Activated CD4-positive, alpha-beta T cell treated with anti-CD3 and anti-CD28 coated beads, Interleukin-2, Interleukin-6, amounts not matched to agents 100 ng/mL and 50 ng/mL, durations not matched to agents 16 hours and 8 hours (primary cell): ENCODE data around the gene SPAG9.

Experiments
- DNase-seq: peaks from one replicate; pipeline ENCODE4 v3.0.0-alpha.2; 2020

The SPAG9 gene, protein sequence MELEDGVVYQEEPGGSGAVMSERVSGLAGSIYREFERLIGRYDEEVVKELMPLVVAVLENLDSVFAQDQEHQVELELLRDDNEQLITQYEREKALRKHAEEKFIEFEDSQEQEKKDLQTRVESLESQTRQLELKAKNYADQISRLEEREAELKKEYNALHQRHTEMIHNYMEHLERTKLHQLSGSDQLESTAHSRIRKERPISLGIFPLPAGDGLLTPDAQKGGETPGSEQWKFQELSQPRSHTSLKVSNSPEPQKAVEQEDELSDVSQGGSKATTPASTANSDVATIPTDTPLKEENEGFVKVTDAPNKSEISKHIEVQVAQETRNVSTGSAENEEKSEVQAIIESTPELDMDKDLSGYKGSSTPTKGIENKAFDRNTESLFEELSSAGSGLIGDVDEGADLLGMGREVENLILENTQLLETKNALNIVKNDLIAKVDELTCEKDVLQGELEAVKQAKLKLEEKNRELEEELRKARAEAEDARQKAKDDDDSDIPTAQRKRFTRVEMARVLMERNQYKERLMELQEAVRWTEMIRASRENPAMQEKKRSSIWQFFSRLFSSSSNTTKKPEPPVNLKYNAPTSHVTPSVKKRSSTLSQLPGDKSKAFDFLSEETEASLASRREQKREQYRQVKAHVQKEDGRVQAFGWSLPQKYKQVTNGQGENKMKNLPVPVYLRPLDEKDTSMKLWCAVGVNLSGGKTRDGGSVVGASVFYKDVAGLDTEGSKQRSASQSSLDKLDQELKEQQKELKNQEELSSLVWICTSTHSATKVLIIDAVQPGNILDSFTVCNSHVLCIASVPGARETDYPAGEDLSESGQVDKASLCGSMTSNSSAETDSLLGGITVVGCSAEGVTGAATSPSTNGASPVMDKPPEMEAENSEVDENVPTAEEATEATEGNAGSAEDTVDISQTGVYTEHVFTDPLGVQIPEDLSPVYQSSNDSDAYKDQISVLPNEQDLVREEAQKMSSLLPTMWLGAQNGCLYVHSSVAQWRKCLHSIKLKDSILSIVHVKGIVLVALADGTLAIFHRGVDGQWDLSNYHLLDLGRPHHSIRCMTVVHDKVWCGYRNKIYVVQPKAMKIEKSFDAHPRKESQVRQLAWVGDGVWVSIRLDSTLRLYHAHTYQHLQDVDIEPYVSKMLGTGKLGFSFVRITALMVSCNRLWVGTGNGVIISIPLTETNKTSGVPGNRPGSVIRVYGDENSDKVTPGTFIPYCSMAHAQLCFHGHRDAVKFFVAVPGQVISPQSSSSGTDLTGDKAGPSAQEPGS (N-terminal part only)

GRCh38 chr17:51120739-51121619 lies at the start of gene SPAG9:
TSS of gene SPAG9 (minus strand) at chr17:51120868. CDS start at chr17:51120656, 212 bp downstream.
- peak; percentile 94 for DNase-seq

GRCh38 chr17:51169340-51169739 lies 48.7 kb upstream of the SPAG9 start:
- DNase-seq: no peak

DNA sequence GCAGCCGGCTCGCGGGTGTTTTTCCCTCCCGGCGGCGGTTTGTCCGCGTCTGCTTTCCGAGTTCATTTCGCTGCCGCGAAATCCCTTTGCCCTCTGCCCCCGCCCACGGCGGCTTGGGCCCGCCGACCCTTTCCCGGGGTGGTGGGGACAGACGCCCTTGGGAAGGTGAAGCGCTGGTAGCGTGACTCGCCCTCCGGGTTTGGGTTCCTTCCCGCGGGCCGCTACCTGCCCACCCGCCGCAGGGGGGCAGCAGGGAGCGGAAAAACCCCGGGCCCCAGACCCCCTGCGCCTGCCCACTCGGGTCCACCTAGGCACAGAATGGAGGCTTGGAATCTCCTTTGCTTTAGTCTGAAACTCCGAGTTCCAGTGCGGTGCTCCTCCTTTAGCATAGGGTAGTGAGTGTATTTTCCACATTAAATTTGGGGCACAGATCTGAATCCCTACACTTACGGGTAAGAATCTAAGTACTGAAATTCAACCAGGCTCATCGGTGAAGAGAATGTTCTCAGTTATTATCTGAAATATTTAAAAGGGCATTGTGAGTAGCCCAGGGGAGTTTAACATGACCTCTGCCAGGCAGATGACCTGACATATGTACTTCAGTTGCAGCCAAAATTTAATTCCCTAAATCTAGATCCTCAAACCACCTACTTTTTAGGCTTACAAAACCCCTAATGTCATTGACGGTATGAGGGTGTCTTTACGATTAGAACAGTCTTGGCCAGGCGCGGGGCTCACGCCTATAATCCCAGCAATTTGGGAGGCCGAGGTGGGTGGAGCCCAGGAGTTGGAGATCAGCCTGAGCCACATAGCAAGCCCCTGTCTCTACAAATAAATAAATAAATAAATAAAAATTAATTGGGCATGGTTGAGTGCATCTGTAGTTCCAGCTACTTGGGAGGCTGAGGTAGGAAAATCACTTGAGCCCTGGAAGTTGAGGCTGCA lies 46.6 kb upstream of the SPAG9 start:
- DNase-seq: peak; percentile 84

DNA sequence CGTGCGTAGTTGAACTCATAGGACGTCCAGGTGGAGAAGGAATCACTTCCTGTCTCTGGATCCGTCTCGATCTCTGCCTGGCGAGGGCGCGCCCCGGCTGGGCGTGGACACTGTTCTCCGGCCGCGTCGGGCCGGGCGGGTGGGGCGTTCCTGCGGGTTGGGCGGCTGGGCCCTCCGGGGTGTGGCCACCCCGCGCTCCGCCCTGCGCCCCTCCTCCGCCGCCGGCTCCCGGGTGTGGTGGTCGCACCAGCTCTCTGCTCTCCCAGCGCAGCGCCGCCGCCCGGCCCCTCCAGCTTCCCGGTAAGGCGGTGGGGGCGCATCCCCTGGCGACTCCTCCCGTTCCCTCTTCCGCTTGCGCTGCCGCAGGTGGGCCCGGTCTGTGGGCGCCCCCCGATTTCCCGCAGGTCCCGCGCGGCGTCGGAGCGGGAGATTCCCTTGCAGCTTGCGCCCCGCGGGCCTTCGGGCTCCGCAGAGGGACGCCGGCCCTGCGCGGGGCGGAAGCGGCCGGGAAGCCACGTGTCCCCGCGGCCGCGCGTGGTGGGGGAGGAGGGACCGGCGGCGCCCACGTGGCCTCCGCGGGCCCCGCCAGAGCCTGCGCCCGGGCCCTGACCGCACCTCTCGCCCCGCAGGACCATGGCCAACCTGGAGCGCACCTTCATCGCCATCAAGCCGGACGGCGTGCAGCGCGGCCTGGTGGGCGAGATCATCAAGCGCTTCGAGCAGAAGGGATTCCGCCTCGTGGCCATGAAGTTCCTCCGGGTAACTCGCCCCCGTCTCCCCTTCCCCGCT lies 45.7 kb upstream of the SPAG9 start, which contains the start of gene NME2:
Gene NME2, plus strand, starts transcription at position 214 of the 789 bp plus-strand sequence. Its CDS starts 420 bp downstream, at position 634.
- DNase-seq: peak; percentile 89

DNA sequence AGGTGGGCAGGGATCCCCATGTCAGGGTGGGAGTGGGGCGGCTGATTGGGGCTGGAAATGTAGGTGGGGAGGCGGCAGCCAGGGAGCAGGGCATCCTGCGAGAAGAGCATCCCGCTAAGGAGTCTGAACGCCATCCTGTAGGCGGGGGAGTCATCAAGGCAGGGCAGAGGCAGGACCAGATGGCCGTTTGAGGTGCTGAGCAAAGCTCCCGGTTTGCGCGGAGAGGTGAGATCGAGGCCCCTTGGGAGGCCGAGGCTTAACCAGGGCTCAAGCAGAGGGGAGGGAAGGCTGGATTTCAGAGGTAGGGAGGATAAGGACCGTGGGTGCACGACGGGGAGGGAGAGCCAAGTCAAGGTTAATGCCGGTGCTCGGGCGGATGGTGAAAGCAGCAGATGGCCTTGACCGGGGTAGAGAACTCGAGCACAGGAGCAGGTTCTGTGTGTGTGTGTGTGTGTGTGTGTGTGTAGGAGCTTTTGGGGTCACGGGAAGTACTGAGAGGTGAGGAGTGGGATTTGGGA lies 45.1 kb upstream of the SPAG9 start:
- no peak for DNase-seq

GRCh38 chr17:51164911-51165679 lies 44.4 kb upstream of the SPAG9 start:
- DNase-seq: no peak

DNA sequence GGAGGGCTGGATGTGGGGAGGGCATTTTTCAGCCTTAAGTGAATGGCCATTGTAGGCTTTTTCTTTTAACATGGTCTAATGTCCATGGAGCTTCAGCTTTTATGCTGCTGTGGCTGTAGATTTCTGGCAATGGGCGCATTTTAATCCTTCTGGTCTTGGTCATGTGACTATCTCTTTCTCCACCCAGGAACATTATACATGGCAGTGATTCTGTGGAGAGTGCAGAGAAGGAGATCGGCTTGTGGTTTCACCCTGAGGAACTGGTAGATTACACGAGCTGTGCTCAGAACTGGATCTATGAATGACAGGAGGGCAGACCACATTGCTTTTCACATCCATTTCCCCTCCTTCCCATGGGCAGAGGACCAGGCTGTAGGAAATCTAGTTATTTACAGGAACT lies 40.9 kb upstream of the SPAG9 start:
- no peak for DNase-seq

- DNase-seq: no peak
These were observed 38.9 kb upstream of the SPAG9 start for GRCh38 chr17:51159604-51160003.

DNA sequence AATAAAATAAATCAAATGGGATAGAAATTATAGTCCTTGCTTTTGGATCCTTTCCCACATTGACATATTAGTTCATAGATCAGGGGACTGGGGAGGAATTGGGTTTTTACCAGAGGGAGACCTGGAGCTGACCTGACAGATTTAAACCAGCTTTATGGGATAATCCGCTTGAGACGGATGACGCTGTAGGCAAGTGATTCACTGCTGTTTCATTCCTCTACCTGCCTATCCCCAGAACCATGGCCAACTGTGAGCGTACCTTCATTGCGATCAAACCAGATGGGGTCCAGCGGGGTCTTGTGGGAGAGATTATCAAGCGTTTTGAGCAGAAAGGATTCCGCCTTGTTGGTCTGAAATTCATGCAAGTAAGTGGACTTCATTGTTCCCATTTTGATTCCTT lies 34.7 kb upstream of the SPAG9 start:
- no peak for DNase-seq

DNA sequence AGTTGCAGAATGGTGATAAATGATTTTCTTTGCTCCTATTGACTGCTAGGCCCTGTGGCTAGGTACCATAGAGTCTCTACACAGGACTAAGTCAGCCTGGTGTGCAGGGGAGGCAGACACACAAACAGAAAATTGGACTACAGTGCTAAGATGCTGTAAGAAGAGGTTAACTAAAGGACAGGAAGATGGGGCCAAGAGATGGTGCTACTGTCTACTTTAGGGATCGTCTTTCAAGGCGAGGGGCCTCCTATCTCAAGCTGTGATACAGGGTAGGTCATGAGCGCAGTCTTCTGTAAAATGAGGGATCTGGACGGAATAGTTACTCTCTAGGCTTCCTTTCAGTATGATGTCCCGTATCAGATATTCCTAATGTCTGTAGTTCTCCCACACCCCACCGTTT lies 33.5 kb upstream of the SPAG9 start:
- no peak for DNase-seq

DNA sequence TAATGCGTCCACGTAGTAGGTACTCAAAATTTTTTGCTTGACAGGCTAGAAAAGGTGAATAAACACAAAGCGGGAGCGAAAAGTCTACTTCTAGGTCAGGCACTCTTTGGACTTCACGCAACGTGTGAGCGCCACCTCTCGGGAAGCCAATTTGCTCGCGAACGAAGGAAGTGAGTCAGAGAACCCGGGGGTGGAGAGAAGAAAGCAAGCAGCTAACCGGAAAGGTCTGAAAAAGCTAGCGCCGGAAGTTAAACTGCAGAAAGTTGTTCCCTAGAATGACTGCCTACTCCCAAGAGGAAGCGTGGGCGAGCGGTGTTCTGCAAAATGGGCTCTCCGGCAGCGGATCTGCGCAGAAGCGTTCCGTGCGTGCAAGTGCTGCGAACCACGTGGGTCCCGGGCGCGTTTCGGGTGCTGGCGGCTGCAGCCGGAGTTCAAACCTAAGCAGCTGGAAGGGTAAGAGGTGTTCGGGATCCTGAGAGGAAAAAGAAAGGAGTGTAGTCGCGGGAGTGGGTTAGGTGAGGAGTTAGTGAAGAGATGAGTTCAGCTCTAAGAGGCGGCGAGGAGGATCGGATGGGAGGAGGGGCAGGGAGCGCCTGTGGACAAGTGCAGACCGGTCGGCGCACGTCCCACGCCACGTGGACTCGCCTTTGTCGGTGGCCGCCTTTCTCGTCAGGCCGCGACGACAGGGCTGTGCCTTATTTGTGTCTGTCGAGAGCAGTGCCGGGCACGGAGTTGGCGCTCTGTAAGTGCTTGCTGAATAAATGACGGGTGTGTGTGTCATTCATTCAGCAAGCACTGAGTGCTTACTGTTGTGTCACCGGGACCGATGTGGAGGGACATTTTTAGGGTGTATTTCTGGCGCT lies 32.8 kb upstream of the SPAG9 start, which contains the start of gene NME1:
Gene NME1, plus strand, starts transcription at position 350 of the 863 bp plus-strand sequence. CDS start 2,096 bp downstream, outside the sequence.
- peak; percentile 99 for DNase-seq

GRCh38 chr17:51152766-51153209 lies 32.1 kb upstream of the SPAG9 start:
- DNase-seq: no peak

GRCh38 chr17:51150932-51151331 lies 30.3 kb upstream of the SPAG9 start:
- no peak for DNase-seq

DNA sequence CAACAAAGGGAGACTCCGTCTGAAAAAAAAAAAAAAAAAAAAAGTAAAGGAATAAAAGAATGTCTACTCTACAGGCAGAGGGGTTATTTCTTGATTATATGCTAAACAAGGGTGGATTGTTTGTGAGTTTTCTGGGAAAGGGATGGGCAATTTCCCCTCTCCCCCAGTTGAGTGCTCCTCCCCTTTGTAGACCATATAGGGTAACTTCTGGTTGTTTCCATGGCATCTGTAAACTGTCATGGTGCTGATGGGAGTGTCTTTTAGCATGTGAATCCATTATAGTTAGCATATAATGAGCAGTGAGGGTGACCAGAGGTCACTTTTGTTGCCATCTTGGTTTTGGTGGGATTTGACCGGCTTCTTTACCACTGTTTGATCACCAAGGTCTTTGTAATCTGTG lies 28.5 kb upstream of the SPAG9 start:
- no peak for DNase-seq

- DNase-seq: no peak
These were observed 27.0 kb upstream of the SPAG9 start for GRCh38 chr17:51147650-51148049.

DNA sequence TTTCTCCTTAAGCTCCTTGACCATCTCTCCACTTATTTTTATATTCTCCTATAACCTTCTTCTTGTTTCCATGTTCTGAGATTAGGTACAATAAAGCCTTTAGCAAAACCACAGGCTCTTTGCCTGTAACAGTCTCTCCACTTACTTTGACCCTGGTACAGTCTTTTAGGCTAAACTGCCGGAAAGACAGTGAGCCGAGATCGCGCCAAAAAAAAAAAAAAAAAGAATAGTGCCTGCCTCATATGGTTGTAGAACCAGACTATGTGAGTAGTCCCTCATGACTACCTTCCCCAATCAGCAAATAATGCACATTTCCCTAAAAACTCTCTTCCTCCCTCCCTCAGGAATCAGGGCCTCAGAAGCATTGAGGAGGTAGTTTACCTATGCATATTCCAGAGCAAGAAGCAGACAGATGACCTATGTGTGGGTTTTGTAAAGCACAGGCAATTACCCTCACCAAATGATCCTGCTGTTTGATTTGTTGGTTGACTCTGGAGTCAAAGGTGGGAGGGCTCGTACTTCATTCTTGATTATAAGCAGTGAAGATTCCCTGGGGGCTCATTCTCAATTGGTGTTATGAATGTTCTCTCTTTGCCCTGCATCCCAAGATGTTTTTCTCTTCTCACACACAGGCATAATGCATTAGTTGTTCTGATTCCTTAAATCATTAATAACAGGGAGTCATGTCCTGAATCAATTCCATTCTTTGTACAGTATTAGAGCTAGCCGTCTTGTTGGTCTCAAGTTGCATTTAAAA lies 23.8 kb upstream of the SPAG9 start:
- DNase-seq: no peak

GRCh38 chr17:51142597-51142996 lies 21.9 kb upstream of the SPAG9 start:
- DNase-seq: no peak
